GM23338 (cell line): Measurements from ENCODE around the gene PDGFC. TPM values are rescaled to one million over a fixed set of nuclear protein-coding genes. Genes with fewer than 3 reads are reported as not detected.

Experiments
- ATAC-seq: fragments of 200-7000 bp; cut with Tn5 transposase; 3 replicates; pipeline ENCODE4 v1.9.1; 2020
- DNase-seq: peaks from one replicate; pipeline ENCODE4 v3.0.0-alpha.2; 2015; ENCODE audit warnings: low spot score
- H2AFZ ChIP-seq: fragments of 200-600 bp; sonication (generic); 2 replicates; pipeline ENCODE4 v1.8.0; 2016; ENCODE audit warnings: antibody characterized with exemption, mild to moderate bottlenecking, moderate library complexity
- H3F3A ChIP-seq: fragments of 200-600 bp; sonication (generic); replicated peaks from 2 replicates; pipeline ENCODE4 v1.8.0; 2017; ENCODE audit warnings: antibody characterized with exemption, mixed run types, low read depth
- H3K27ac ChIP-seq: fragments of 200-600 bp; sonication (generic); 2 replicates; pipeline ENCODE4 v1.6.1; 2016; ENCODE audit warnings: low read depth
- H3K27me3 ChIP-seq: fragments of 200-600 bp; sonication (generic); 2 replicates; pipeline ENCODE4 v1.8.0; 2016; ENCODE audit warnings: mild to moderate bottlenecking, mixed run types, moderate library complexity; ENCODE audit not compliant: insufficient read depth
- H3K36me3 ChIP-seq: fragments of 200-600 bp; sonication (generic); 2 replicates; pipeline ENCODE4 v1.8.0; 2016; ENCODE audit warnings: mild to moderate bottlenecking; ENCODE audit not compliant: insufficient read depth
- H3K4me1 ChIP-seq: fragments of 200-600 bp; sonication (generic); 2 replicates; pipeline ENCODE4 v1.8.0; 2016; ENCODE audit warnings: mild to moderate bottlenecking, moderate library complexity; ENCODE audit not compliant: insufficient read depth
- H3K4me2 ChIP-seq: fragments of 200-600 bp; sonication (generic); 2 replicates; pipeline ENCODE4 v1.7.1; 2017; ENCODE audit warnings: mixed run types
- H3K4me3 ChIP-seq: fragments of 200-600 bp; sonication (generic); 2 replicates; pipeline ENCODE4 v1.6.1; 2016; ENCODE audit warnings: mixed run types
- H3K79me2 ChIP-seq: fragments of 200-600 bp; sonication (generic); replicated peaks from 2 replicates; pipeline ENCODE4 v1.8.0; 2017; ENCODE audit warnings: mild to moderate bottlenecking; ENCODE audit not compliant: insufficient read depth
- H3K9me2 ChIP-seq: fragments of 200-600 bp; sonication (generic); 2 replicates; pipeline ENCODE4 v1.8.0; 2017; ENCODE audit not compliant: insufficient read depth
- H4K20me1 ChIP-seq: fragments of 200-600 bp; sonication (generic); replicated peaks from 2 replicates; pipeline ENCODE4 v1.8.0; 2017; ENCODE audit warnings: mild to moderate bottlenecking; ENCODE audit not compliant: insufficient read depth
- H3K27ac Mint-ChIP-seq: 2 replicates; pipeline ENCODE4 v1.8.0; 2020; ENCODE audit warnings: inconsistent platforms, mild to moderate bottlenecking, moderate library complexity, mixed read lengths
- H3K27me3 Mint-ChIP-seq: 3 replicates; pipeline ENCODE4 v1.8.0; 2022; ENCODE audit warnings: low read depth, mild to moderate bottlenecking, moderate library complexity, mixed read lengths, inconsistent platforms; ENCODE audit not compliant: insufficient read depth, poor library complexity
- H3K36me3 Mint-ChIP-seq: 3 replicates; pipeline ENCODE4 v1.8.0; 2021; ENCODE audit warnings: low read depth, mild to moderate bottlenecking, inconsistent platforms, moderate library complexity, mixed read lengths
- H3K4me1 Mint-ChIP-seq: 3 replicates; pipeline ENCODE4 v1.8.0; 2020; ENCODE audit warnings: mild to moderate bottlenecking, inconsistent platforms, mixed read lengths
- H3K4me3 Mint-ChIP-seq: 3 replicates; pipeline ENCODE4 v1.8.0; 2021; ENCODE audit warnings: moderate library complexity, mild to moderate bottlenecking, inconsistent platforms, mixed read lengths
- H3K9me3 Mint-ChIP-seq: 3 replicates; pipeline ENCODE4 v1.8.0; 2020; ENCODE audit warnings: moderate library complexity, mild to moderate bottlenecking, inconsistent platforms, mixed read lengths
- CREB1 ChIP-seq: fragments of 250-450 bp; sonication (Bioruptor Pico); IDR thresholded peaks from 2 replicates; pipeline ENCODE4 v1.5.0; 2020; ENCODE audit warnings: low read depth, mild to moderate bottlenecking, moderate library complexity
- EZH2phosphoT487 ChIP-seq: fragments of 200-600 bp; sonication (generic); IDR thresholded peaks from one replicate; pipeline ENCODE4 v1.8.1; 2018; ENCODE audit warnings: antibody characterized with exemption; ENCODE audit not compliant: unreplicated experiment
- JUNB ChIP-seq: IDR thresholded peaks from one replicate; pipeline ENCODE4 v1.6.1; 2016; ENCODE audit warnings: antibody characterized with exemption; ENCODE audit not compliant: unreplicated experiment
- NANOG ChIP-seq: IDR thresholded peaks from 2 replicates; pipeline ENCODE4 v1.6.1; 2016; ENCODE audit warnings: antibody characterized with exemption, borderline replicate concordance
- STAT1 ChIP-seq: IDR thresholded peaks from one replicate; pipeline ENCODE4 v1.6.1; 2016; ENCODE audit warnings: antibody characterized with exemption; ENCODE audit not compliant: unreplicated experiment
- ZNF114 ChIP-seq: fragments of 250-450 bp; sonication (Bioruptor Pico); IDR thresholded peaks from 2 replicates; pipeline ENCODE4 v1.5.0; 2020; ENCODE audit warnings: mild to moderate bottlenecking, moderate library complexity
- ZNF331 ChIP-seq: fragments of 250-450 bp; sonication (Bioruptor Pico); IDR thresholded peaks from 2 replicates; pipeline ENCODE4 v1.5.0; 2020; ENCODE audit warnings: low read depth, mild to moderate bottlenecking, moderate library complexity
- polyA plus RNA-seq: library from polyadenylated mRNA; unstranded; fragments of >200 nt; fragmentation: Nextera tagmentation; extraction: Ambion mirVana; gene quantifications from 2 replicates; pipeline ENCODE4 v1.2.1, GENCODE V29; 2016
- total RNA-seq: library from RNA; depleted of rRNA; stranded (reverse); fragments of >200 nt; shearing (Covaris generic); gene quantifications from 2 replicates; pipeline ENCODE4 v1.2.3, GENCODE V29; 2014
- TF ChIP-seq, protein P1 (sequence below): IDR thresholded peaks from one replicate; pipeline ENCODE4 v1.6.1; 2018; ENCODE audit warnings: antibody characterized with exemption; ENCODE audit not compliant: unreplicated experiment
- TF ChIP-seq, protein P2 (sequence below): IDR thresholded peaks from 2 replicates; pipeline ENCODE4 v1.6.1; 2016; ENCODE audit warnings: antibody characterized with exemption
- TF ChIP-seq, protein P3 (sequence below): fragments of 250-450 bp; sonication (Bioruptor Pico); IDR thresholded peaks from 2 replicates; pipeline ENCODE4 v1.5.0; 2020; ENCODE audit warnings: mild to moderate bottlenecking, moderate library complexity

PDGFC gene
- total and polyA plus RNA-seq, 2 experiments from 2014 or later, result 1.3 to 3.4 TPM

DNA sequence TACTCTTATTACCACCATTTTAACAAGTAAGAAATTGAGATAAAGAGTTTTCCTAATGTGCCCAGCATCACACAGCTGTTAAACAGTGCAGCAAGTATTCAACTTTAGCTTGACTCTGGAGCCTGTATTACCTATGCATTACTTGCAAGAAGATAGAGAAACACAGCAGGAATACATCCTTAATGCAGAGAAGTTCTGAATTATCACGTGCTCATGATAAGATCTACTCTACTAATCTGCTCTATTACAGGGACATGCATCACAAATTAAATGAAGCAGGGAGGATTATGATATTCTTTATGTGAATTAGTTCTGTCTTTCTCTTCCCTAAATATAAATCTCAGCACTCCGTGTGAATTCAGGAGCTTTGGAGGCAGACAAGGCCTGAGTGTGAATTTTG is 39.0 kb upstream of the PDGFC start:
- H3K4me1 Mint-ChIP-seq, result peaks cover 12% of the 10 kb centered on the region
- no peaks in the 10 kb centered on the region for H3F3A ChIP-seq
- no peak overlapping the region for H3K4me2 ChIP-seq
- H3K27me3 ChIP-seq, result no peaks in the 10 kb centered on the region
- H3K9me2 ChIP-seq, result no peaks in the 10 kb centered on the region
- H3K79me2 ChIP-seq, result no peaks in the 10 kb centered on the region
- H3K4me3 Mint-ChIP-seq, result no peak overlapping the region
- no peaks in the 10 kb centered on the region for H3K27me3 Mint-ChIP-seq
- H3K27ac ChIP-seq, result no peak overlapping the region
- H3K9me3 Mint-ChIP-seq, result no peaks in the 10 kb centered on the region
- no peak overlapping the region for H3K27ac Mint-ChIP-seq
- no peaks in the 10 kb centered on the region for H4K20me1 ChIP-seq
- H2AFZ ChIP-seq, result no peak overlapping the region
- H3K36me3 Mint-ChIP-seq, result no peaks in the 10 kb centered on the region
- ATAC-seq (no peak), DNase-seq (no peak)
- TF ChIP-seq, protein P1, sequence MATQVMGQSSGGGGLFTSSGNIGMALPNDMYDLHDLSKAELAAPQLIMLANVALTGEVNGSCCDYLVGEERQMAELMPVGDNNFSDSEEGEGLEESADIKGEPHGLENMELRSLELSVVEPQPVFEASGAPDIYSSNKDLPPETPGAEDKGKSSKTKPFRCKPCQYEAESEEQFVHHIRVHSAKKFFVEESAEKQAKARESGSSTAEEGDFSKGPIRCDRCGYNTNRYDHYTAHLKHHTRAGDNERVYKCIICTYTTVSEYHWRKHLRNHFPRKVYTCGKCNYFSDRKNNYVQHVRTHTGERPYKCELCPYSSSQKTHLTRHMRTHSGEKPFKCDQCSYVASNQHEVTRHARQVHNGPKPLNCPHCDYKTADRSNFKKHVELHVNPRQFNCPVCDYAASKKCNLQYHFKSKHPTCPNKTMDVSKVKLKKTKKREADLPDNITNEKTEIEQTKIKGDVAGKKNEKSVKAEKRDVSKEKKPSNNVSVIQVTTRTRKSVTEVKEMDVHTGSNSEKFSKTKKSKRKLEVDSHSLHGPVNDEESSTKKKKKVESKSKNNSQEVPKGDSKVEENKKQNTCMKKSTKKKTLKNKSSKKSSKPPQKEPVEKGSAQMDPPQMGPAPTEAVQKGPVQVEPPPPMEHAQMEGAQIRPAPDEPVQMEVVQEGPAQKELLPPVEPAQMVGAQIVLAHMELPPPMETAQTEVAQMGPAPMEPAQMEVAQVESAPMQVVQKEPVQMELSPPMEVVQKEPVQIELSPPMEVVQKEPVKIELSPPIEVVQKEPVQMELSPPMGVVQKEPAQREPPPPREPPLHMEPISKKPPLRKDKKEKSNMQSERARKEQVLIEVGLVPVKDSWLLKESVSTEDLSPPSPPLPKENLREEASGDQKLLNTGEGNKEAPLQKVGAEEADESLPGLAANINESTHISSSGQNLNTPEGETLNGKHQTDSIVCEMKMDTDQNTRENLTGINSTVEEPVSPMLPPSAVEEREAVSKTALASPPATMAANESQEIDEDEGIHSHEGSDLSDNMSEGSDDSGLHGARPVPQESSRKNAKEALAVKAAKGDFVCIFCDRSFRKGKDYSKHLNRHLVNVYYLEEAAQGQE, result no peak
- TF ChIP-seq ZNF114 (no peak), JUNB (no peak), EZH2phosphoT487 (no peak), NANOG (no peak), CREB1 (CRISPR knock-in tag) (no peak), ZNF331 (CRISPR knock-in tag) (no peak), STAT1 (no peak)
- TF ChIP-seq, protein P2, sequence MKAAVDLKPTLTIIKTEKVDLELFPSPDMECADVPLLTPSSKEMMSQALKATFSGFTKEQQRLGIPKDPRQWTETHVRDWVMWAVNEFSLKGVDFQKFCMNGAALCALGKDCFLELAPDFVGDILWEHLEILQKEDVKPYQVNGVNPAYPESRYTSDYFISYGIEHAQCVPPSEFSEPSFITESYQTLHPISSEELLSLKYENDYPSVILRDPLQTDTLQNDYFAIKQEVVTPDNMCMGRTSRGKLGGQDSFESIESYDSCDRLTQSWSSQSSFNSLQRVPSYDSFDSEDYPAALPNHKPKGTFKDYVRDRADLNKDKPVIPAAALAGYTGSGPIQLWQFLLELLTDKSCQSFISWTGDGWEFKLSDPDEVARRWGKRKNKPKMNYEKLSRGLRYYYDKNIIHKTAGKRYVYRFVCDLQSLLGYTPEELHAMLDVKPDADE, result no peak
- TF ChIP-seq, protein P3, sequence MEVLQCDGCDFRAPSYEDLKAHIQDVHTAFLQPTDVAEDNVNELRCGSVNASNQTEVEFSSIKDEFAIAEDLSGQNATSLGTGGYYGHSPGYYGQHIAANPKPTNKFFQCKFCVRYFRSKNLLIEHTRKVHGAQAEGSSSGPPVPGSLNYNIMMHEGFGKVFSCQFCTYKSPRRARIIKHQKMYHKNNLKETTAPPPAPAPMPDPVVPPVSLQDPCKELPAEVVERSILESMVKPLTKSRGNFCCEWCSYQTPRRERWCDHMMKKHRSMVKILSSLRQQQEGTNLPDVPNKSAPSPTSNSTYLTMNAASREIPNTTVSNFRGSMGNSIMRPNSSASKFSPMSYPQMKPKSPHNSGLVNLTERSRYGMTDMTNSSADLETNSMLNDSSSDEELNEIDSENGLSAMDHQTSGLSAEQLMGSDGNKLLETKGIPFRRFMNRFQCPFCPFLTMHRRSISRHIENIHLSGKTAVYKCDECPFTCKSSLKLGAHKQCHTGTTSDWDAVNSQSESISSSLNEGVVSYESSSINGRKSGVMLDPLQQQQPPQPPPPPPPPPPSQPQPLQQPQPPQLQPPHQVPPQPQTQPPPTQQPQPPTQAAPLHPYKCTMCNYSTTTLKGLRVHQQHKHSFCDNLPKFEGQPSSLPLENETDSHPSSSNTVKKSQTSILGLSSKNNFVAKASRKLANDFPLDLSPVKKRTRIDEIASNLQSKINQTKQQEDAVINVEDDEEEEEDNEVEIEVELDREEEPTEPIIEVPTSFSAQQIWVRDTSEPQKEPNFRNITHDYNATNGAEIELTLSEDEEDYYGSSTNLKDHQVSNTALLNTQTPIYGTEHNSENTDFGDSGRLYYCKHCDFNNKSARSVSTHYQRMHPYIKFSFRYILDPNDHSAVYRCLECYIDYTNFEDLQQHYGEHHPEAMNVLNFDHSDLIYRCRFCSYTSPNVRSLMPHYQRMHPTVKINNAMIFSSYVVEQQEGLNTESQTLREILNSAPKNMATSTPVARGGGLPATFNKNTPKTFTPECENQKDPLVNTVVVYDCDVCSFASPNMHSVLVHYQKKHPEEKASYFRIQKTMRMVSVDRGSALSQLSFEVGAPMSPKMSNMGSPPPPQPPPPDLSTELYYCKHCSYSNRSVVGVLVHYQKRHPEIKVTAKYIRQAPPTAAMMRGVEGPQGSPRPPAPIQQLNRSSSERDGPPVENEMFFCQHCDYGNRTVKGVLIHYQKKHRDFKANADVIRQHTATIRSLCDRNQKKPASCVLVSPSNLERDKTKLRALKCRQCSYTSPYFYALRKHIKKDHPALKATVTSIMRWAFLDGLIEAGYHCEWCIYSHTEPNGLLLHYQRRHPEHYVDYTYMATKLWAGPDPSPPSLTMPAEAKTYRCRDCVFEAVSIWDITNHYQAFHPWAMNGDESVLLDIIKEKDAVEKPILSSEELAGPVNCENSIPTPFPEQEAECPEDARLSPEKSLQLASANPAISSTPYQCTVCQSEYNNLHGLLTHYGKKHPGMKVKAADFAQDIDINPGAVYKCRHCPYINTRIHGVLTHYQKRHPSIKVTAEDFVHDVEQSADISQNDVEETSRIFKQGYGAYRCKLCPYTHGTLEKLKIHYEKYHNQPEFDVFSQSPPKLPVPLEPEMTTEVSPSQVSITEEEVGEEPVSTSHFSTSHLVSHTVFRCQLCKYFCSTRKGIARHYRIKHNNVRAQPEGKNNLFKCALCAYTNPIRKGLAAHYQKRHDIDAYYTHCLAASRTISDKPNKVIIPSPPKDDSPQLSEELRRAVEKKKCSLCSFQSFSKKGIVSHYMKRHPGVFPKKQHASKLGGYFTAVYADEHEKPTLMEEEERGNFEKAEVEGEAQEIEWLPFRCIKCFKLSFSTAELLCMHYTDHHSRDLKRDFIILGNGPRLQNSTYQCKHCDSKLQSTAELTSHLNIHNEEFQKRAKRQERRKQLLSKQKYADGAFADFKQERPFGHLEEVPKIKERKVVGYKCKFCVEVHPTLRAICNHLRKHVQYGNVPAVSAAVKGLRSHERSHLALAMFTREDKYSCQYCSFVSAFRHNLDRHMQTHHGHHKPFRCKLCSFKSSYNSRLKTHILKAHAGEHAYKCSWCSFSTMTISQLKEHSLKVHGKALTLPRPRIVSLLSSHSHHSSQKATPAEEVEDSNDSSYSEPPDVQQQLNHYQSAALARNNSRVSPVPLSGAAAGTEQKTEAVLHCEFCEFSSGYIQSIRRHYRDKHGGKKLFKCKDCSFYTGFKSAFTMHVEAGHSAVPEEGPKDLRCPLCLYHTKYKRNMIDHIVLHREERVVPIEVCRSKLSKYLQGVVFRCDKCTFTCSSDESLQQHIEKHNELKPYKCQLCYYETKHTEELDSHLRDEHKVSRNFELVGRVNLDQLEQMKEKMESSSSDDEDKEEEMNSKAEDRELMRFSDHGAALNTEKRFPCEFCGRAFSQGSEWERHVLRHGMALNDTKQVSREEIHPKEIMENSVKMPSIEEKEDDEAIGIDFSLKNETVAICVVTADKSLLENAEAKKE (CRISPR knock-in tag), result no peak
- peaks cover 3% of the 10 kb centered on the region; the same call in 1 of the 2 replicates for H3K4me1 ChIP-seq
- H3K36me3 ChIP-seq, result no peaks in the 10 kb centered on the region
- H3K4me3 ChIP-seq, result no peak overlapping the region
